GM23248 (cell line): ENCODE data around the gene TRIP12.

Experiments used
- EZH2 ChIP-seq: fragments of 200-600 bp; sonication (generic); IDR thresholded peaks from 2 replicates; pipeline ENCODE4 v1.6.1; 2018; ENCODE audit warnings: antibody characterized with exemption, mild to moderate bottlenecking; ENCODE audit not compliant: insufficient read depth, poor library complexity, severe bottlenecking
- EZH2phosphoT487 ChIP-seq: fragments of 200-600 bp; sonication (generic); IDR thresholded peaks from 2 replicates; pipeline ENCODE4 v1.6.1; 2018; ENCODE audit warnings: antibody characterized with exemption, moderate library complexity, mild to moderate bottlenecking, low read depth; ENCODE audit not compliant: insufficient read depth

- TF ChIP-seq EZH2phosphoT487, result no peak
- TF ChIP-seq EZH2, result no peak
Observed at GRCh38 chr2:229969921-229970320, 48.1 kb upstream of the TRIP12 start.
